Measurements from ENCODE around the gene IL17RA. TPM values are rescaled to one million over a fixed set of nuclear protein-coding genes. Genes with fewer than 3 reads are reported as not detected.

IL17RA gene
- total and polyA plus RNA-seq, 2 of the 4 experiments (the other 2 are of a cell fraction), result 5.2 to 15.3 TPM

DNA sequence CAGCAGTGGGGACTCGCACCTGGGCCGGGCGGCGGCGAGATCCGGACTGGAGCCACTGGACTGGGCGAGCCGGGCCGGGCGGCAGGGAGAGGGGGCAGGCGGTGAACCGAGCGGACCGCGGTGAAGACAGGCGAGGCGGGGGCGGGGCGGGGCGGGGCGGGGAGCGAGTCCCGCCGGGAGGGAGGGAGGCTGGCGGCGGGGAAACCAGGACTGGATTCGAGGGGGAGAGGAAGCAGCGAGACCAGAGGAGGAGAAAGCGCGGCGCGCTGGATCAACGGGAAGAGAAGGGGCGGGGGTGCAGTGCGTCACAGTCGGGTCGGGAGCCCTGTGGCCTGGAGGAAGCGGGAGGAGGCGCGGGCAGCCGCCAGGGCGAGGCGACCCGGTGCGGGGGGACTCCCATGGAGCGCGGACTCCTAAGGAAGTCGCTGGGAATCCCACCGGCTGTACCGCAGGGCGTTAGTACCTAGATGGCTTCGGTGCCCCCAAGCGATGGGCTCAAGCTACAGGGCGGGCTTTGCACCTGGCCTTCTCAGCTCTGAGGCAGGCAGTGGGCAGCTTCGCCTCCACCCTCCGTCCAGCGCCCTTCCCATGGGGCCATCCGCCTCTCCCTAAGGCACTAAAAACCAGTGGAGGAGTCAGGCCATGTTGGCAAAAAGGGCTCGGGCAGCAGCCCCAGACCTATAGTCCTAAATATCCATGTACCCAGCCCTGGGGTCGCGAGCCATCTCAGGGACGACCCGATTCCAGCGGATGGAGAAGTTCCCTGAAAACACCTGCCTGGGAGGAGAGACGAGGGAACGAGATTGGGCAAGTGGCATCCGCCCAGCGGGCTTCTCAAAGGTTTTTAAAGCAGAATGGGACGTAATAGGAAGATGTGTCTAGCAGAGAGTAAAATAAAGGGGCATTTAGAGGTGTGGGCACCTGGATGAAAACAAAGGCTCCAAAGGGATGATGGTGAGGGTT, 36.7 kb downstream of the IL17RA start, which contains the start of gene TMEM121B:
TSS of gene TMEM121B (minus strand) at position 128 of the 963 bp plus-strand sequence. CDS start 233 bp downstream, outside the sequence.
- Histone ChIP-seq H3K4me1 (ENCODE audit: control insufficient read depth, insufficient read depth, low read length) (no peaks in the 10 kb centered on the region), H2BK15ac (ENCODE audit: low read depth, low read length) (no peak within 1 kb of the TSS), H3K9me3 (ENCODE audit: control insufficient read depth, insufficient read depth, low read length) (no peaks in the 10 kb centered on the region), H2BK120ac (ENCODE audit: low read depth, low read length) (no peak within 1 kb of the TSS), H3K18ac (ENCODE audit: low read depth, low read length) (no peak within 1 kb of the TSS), H2BK20ac (ENCODE audit: low read depth, low read length) (no peak within 1 kb of the TSS), H3K4ac (ENCODE audit: low read depth, low read length) (no peak within 1 kb of the TSS), H2AK5ac (ENCODE audit: low read depth, low read length) (no peak within 1 kb of the TSS), H3K23ac (ENCODE audit: low read depth, low read length) (peak within 1 kb of the TSS; percentile 24; the same call in 1 of the 2 replicates), H2BK5ac (ENCODE audit: low read depth, low read length, poor library complexity, severe bottlenecking) (no peak within 1 kb of the TSS), H3K36me3 (ENCODE audit: control insufficient read depth, insufficient read depth, low read length) (no peaks in the 10 kb centered on the region), H3K56ac (ENCODE audit: extremely low read depth, insufficient read depth, low read length) (no peak within 1 kb of the TSS), H3K4me3 (ENCODE audit: insufficient read depth, low read depth, low read length) (peak within 1 kb of the TSS; percentile 47), H3K9me1 (ENCODE audit: insufficient read depth, low read length) (no peaks in the 10 kb centered on the region), H4K8ac (ENCODE audit: low read depth in 2 of 2, low read length in 2 of 2) (no peak within 1 kb of the TSS), H3K27ac (ENCODE audit: insufficient read depth, low read length) (no peak within 1 kb of the TSS), H4K91ac (ENCODE audit: insufficient read depth, low read depth, low read length) (no peak within 1 kb of the TSS), H2AFZ (replicated peaks; ENCODE audit: low read length, poor library complexity) (peak within 1 kb of the TSS; percentile 81), H3K79me1 (ENCODE audit: low read depth in 1 of 2, low read length in 2 of 2) (no peaks in the 10 kb centered on the region), H3K4me2 (ENCODE audit: low read depth, low read length) (peak within 1 kb of the TSS; percentile 85), H2AK9ac (replicated peaks; ENCODE audit: low read depth, low read length, poor library complexity) (no peak within 1 kb of the TSS), H4K5ac (ENCODE audit: low read depth, low read length) (no peak within 1 kb of the TSS), H3K27me3 (ENCODE audit: control insufficient read depth, insufficient read depth, low read length) (peaks cover 26% of the 10 kb centered on the region), H3K9ac (ENCODE audit: low read depth, low read length) (no peak within 1 kb of the TSS), H3K14ac (replicated peaks; ENCODE audit: low read depth, low read length) (no peak within 1 kb of the TSS), H4K20me1 (ENCODE audit: insufficient read depth, low read length) (no peaks in the 10 kb centered on the region)
- WGBS, 2 experiments (ENCODE audit: extremely low coverage in 2 of 2, insufficient read length in 1 of 2), result 7% methylated on average over 26 of the region's 69 CpGs; no CpG with 5 or more reads in 1 of the 2 experiments
- in situ Hi-C loops (cut with MboI; ENCODE audit: low sequenced_read_pairs), result no loop called here
- ChIA-PET CTCF (interaction anchor here (1.5 kb wide), 1 partner anchor 51 kb away, joined by 4 read pairs; no protein-coding TSS in a partner anchor), POLR2A (ENCODE audit: unreplicated experiment) (no interaction called here)
- ATAC-seq (ENCODE audit: low read depth), result peak; percentile 81
- intact Hi-C loops (cut with micrococcal nuclease), result no loop called here
- dilution Hi-C loops (cut with HindIII; ENCODE audit: low sequenced_read_pairs, unreplicated experiment), result no loop called here
- BruUV-seq (replicated peaks), result no TSS peak
- peak; percentile 59 for DNase-seq
- no peak for TF ChIP-seq SMC3 (IDR thresholded peaks at IDR 0.05; ENCODE audit: low read depth, low read length)
- TF ChIP-seq MAZ (IDR thresholded peaks at IDR 0.05; ENCODE audit: borderline replicate concordance, low read depth, low read length), result peak; percentile 83; the same call in 1 of the 2 replicates
